Panc1 (cell line): Measurements from ENCODE around the gene FGF14.

Source experiments
- SIN3A ChIP-seq: IDR thresholded peaks from 2 replicates; pipeline ENCODE4 v1.6.1; 2012; ENCODE audit warnings: low read depth, mild to moderate bottlenecking, low read length, moderate library complexity, borderline replicate concordance; ENCODE audit not compliant: insufficient read depth
- TF ChIP-seq, protein P1 (sequence below): fragments of 450-650 bp; IDR thresholded peaks from 2 replicates; pipeline ENCODE4 v1.5.1; 2017; ENCODE audit warnings: mild to moderate bottlenecking
- TF ChIP-seq, protein P2 (sequence below), 2 experiments: IDR thresholded peaks; 2 replicates each; pipeline ENCODE4 v1.6.1; 2011 to 2012; ENCODE audit warnings: low read depth in 2 of 2, control low read depth in 1 of 2, low read length in 1 of 2, mild to moderate bottlenecking in 1 of 2, moderate library complexity in 1 of 2; ENCODE audit not compliant: insufficient read depth in 1 of 2

DNA sequence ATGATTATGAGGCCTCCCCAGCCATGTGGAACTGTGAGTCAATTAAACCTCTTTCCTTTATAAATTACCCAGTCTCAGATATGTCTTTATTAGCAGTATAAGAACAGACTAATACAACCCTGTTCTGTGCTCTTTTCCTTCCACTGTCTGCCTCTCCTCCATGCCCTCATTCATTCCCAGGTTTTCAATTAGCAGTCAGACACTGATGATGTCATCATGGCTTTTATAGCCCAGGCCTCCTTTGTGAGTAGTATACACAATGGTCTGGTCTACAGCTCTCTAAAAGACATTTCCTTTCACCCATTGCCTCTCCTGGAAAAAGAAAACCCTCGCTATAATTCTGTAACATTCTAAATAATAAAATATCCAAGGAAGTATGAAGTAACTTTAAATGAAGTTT, 25.5 kb downstream of the FGF14 start:
- TF ChIP-seq, protein P1, sequence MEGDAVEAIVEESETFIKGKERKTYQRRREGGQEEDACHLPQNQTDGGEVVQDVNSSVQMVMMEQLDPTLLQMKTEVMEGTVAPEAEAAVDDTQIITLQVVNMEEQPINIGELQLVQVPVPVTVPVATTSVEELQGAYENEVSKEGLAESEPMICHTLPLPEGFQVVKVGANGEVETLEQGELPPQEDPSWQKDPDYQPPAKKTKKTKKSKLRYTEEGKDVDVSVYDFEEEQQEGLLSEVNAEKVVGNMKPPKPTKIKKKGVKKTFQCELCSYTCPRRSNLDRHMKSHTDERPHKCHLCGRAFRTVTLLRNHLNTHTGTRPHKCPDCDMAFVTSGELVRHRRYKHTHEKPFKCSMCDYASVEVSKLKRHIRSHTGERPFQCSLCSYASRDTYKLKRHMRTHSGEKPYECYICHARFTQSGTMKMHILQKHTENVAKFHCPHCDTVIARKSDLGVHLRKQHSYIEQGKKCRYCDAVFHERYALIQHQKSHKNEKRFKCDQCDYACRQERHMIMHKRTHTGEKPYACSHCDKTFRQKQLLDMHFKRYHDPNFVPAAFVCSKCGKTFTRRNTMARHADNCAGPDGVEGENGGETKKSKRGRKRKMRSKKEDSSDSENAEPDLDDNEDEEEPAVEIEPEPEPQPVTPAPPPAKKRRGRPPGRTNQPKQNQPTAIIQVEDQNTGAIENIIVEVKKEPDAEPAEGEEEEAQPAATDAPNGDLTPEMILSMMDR: no peak
- no peak for TF ChIP-seq SIN3A
- TF ChIP-seq, protein P2, sequence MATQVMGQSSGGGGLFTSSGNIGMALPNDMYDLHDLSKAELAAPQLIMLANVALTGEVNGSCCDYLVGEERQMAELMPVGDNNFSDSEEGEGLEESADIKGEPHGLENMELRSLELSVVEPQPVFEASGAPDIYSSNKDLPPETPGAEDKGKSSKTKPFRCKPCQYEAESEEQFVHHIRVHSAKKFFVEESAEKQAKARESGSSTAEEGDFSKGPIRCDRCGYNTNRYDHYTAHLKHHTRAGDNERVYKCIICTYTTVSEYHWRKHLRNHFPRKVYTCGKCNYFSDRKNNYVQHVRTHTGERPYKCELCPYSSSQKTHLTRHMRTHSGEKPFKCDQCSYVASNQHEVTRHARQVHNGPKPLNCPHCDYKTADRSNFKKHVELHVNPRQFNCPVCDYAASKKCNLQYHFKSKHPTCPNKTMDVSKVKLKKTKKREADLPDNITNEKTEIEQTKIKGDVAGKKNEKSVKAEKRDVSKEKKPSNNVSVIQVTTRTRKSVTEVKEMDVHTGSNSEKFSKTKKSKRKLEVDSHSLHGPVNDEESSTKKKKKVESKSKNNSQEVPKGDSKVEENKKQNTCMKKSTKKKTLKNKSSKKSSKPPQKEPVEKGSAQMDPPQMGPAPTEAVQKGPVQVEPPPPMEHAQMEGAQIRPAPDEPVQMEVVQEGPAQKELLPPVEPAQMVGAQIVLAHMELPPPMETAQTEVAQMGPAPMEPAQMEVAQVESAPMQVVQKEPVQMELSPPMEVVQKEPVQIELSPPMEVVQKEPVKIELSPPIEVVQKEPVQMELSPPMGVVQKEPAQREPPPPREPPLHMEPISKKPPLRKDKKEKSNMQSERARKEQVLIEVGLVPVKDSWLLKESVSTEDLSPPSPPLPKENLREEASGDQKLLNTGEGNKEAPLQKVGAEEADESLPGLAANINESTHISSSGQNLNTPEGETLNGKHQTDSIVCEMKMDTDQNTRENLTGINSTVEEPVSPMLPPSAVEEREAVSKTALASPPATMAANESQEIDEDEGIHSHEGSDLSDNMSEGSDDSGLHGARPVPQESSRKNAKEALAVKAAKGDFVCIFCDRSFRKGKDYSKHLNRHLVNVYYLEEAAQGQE (IDR thresholded peaks at IDR 0.05; ENCODE audit: insufficient read depth in 1 of 2, low read depth in 2 of 2, low read length in 1 of 2): no peak
